SK-N-SH treated with all-trans-retinoic acid at 6 μM for 48 hours (cell line): ENCODE results near the gene STK17B.

Experiments used
- GLIS3 ChIP-seq: fragments of 250-450 bp; sonication (Bioruptor Pico); IDR thresholded peaks from 2 replicates; pipeline ENCODE4 v1.5.0; 2020; ENCODE audit warnings: mild to moderate bottlenecking, moderate library complexity
- PPARA ChIP-seq: fragments of 250-450 bp; sonication (Bioruptor Pico); IDR thresholded peaks from 2 replicates; pipeline ENCODE4 v1.5.0; 2020; ENCODE audit warnings: mild to moderate bottlenecking, borderline replicate concordance
- ZFP3 ChIP-seq: fragments of 250-450 bp; sonication (Bioruptor Pico); IDR thresholded peaks from 2 replicates; pipeline ENCODE4 v1.5.0; 2020; ENCODE audit warnings: mild to moderate bottlenecking, moderate library complexity
- ZFP30 ChIP-seq: fragments of 450-650 bp; formaldehyde crosslinking; IDR thresholded peaks from 2 replicates; pipeline ENCODE4 v1.5.0; 2022; ENCODE audit warnings: mild to moderate bottlenecking, moderate library complexity
- ZNF8 ChIP-seq: fragments of 450-650 bp; formaldehyde crosslinking; IDR thresholded peaks from 2 replicates; pipeline ENCODE4 v1.5.0; 2020; ENCODE audit warnings: mild to moderate bottlenecking, moderate library complexity
- TF ChIP-seq, protein P1 (sequence below): fragments of 250-450 bp; sonication (Bioruptor Pico); IDR thresholded peaks from 2 replicates; pipeline ENCODE4 v1.8.0; 2020; ENCODE audit warnings: mild to moderate bottlenecking, moderate library complexity, borderline replicate concordance
- TF ChIP-seq, protein P2 (sequence below): fragments of 250-450 bp; sonication (Bioruptor Pico); IDR thresholded peaks from 2 replicates; pipeline ENCODE4 v1.5.0; 2020; ENCODE audit warnings: mild to moderate bottlenecking, moderate library complexity

DNA sequence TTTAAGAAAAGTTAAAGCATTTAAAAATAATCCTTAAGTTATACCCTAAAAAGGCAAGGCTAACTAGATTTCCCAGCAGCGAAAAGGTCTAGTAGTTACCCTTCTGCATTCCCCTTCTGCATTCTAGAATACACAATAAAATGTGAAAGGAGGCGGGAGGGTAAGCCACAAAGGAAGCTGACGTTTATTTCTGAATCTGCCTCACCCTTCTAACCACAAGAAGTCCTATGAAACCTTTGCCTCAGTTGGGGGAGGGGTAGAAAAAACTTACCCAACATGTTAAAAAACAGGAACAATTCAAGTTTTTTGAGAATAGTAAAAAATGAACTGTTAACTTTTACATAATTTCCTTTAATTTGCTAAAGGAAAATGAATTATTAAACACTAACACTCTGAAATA is 11.3 kb downstream of the STK17B start:
- TF ChIP-seq, protein P1, sequence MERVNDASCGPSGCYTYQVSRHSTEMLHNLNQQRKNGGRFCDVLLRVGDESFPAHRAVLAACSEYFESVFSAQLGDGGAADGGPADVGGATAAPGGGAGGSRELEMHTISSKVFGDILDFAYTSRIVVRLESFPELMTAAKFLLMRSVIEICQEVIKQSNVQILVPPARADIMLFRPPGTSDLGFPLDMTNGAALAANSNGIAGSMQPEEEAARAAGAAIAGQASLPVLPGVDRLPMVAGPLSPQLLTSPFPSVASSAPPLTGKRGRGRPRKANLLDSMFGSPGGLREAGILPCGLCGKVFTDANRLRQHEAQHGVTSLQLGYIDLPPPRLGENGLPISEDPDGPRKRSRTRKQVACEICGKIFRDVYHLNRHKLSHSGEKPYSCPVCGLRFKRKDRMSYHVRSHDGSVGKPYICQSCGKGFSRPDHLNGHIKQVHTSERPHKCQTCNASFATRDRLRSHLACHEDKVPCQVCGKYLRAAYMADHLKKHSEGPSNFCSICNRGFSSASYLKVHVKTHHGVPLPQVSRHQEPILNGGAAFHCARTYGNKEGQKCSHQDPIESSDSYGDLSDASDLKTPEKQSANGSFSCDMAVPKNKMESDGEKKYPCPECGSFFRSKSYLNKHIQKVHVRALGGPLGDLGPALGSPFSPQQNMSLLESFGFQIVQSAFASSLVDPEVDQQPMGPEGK (CRISPR knock-in tag), result no peak
- TF ChIP-seq GLIS3 (CRISPR knock-in tag) (no peak), ZFP3 (CRISPR knock-in tag) (no peak), PPARA (CRISPR knock-in tag) (no peak), ZNF8 (CRISPR knock-in tag) (no peak), ZFP30 (CRISPR knock-in tag) (no peak)
- TF ChIP-seq, protein P2, sequence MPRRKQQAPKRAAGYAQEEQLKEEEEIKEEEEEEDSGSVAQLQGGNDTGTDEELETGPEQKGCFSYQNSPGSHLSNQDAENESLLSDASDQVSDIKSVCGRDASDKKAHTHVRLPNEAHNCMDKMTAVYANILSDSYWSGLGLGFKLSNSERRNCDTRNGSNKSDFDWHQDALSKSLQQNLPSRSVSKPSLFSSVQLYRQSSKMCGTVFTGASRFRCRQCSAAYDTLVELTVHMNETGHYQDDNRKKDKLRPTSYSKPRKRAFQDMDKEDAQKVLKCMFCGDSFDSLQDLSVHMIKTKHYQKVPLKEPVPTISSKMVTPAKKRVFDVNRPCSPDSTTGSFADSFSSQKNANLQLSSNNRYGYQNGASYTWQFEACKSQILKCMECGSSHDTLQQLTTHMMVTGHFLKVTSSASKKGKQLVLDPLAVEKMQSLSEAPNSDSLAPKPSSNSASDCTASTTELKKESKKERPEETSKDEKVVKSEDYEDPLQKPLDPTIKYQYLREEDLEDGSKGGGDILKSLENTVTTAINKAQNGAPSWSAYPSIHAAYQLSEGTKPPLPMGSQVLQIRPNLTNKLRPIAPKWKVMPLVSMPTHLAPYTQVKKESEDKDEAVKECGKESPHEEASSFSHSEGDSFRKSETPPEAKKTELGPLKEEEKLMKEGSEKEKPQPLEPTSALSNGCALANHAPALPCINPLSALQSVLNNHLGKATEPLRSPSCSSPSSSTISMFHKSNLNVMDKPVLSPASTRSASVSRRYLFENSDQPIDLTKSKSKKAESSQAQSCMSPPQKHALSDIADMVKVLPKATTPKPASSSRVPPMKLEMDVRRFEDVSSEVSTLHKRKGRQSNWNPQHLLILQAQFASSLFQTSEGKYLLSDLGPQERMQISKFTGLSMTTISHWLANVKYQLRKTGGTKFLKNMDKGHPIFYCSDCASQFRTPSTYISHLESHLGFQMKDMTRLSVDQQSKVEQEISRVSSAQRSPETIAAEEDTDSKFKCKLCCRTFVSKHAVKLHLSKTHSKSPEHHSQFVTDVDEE (CRISPR knock-in tag), result no peak
